Neural progenitor cell (in vitro differentiated cells): ENCODE data around the gene BEGAIN. TPM values are rescaled to one million over a fixed set of nuclear protein-coding genes. Genes with fewer than 3 reads are reported as not detected.
A peak's percentile ranks its signal among the peaks of the same experiment; 100 is the strongest.

ENCODE experiments used
- DNase-seq: peaks from one replicate; pipeline ENCODE4 v3.0.0-alpha.2; 2016; ENCODE audit warnings: low spot score
- H2AFZ ChIP-seq: fragments of 200-600 bp; sonication (generic); replicated peaks from 2 replicates; pipeline ENCODE4 v1.6.1; 2016; ENCODE audit warnings: antibody characterized with exemption
- H3F3A ChIP-seq: fragments of 200-600 bp; sonication (generic); 2 replicates; pipeline ENCODE4 v1.6.1; 2016; ENCODE audit warnings: antibody characterized with exemption, low read depth
- H3K27ac ChIP-seq: fragments of 200-600 bp; sonication (generic); 2 replicates; pipeline ENCODE4 v1.5.1; 2016; ENCODE audit warnings: mild to moderate bottlenecking
- H3K27me3 ChIP-seq: fragments of 200-600 bp; sonication (generic); 2 replicates; pipeline ENCODE4 v1.6.1; 2016; ENCODE audit warnings: mild to moderate bottlenecking, moderate library complexity
- H3K36me3 ChIP-seq: fragments of 200-600 bp; sonication (generic); 2 replicates; pipeline ENCODE4 v1.5.1; 2016
- H3K4me1 ChIP-seq: fragments of 200-600 bp; sonication (generic); 2 replicates; pipeline ENCODE4 v1.6.1; 2016; ENCODE audit warnings: mixed run types
- H3K4me2 ChIP-seq: fragments of 200-600 bp; sonication (generic); 2 replicates; pipeline ENCODE4 v1.6.1; 2016
- H3K4me3 ChIP-seq: fragments of 200-600 bp; sonication (generic); 2 replicates; pipeline ENCODE4 v1.5.1; 2016
- H3K79me2 ChIP-seq: fragments of 200-600 bp; sonication (generic); 2 replicates; pipeline ENCODE4 v1.6.1; 2016; ENCODE audit warnings: low read depth
- H3K9ac ChIP-seq: fragments of 200-600 bp; sonication (generic); 2 replicates; pipeline ENCODE4 v1.6.1; 2016
- H3K9me3 ChIP-seq: fragments of 200-600 bp; sonication (generic); 2 replicates; pipeline ENCODE4 v1.5.1; 2016; ENCODE audit warnings: low read depth
- H4K20me1 ChIP-seq: fragments of 200-600 bp; sonication (generic); 2 replicates; pipeline ENCODE4 v1.6.1; 2016; ENCODE audit warnings: low read depth
- H3K27ac Mint-ChIP-seq: 3 replicates; pipeline ENCODE4 v1.8.0; 2021; ENCODE audit warnings: mixed read lengths
- H3K27me3 Mint-ChIP-seq: 2 replicates; pipeline ENCODE4 v1.8.0; 2022; ENCODE audit warnings: low read depth, mild to moderate bottlenecking, inconsistent platforms, moderate library complexity, mixed read lengths; ENCODE audit not compliant: insufficient read depth
- H3K36me3 Mint-ChIP-seq: 3 replicates; pipeline ENCODE4 v1.8.0; 2021; ENCODE audit warnings: mixed read lengths
- H3K4me1 Mint-ChIP-seq: 3 replicates; pipeline ENCODE4 v1.8.0; 2021; ENCODE audit warnings: mixed read lengths
- H3K4me3 Mint-ChIP-seq: 3 replicates; pipeline ENCODE4 v1.8.0; 2021; ENCODE audit warnings: mild to moderate bottlenecking, moderate library complexity, mixed read lengths
- H3K9me3 Mint-ChIP-seq: 3 replicates; pipeline ENCODE4 v1.8.0; 2020; ENCODE audit warnings: mixed read lengths
- EZH2 ChIP-seq: fragments of 200-600 bp; sonication (generic); IDR thresholded peaks from 2 replicates; pipeline ENCODE4 v1.6.1; 2017; ENCODE audit warnings: antibody characterized with exemption, mild to moderate bottlenecking, moderate library complexity
- EZH2phosphoT487 ChIP-seq: fragments of 200-600 bp; sonication (generic); IDR thresholded peaks from 2 replicates; pipeline ENCODE4 v1.6.1; 2017; ENCODE audit warnings: antibody characterized with exemption
- total RNA-seq: library from RNA; depleted of rRNA; stranded (reverse); fragments of >200 nt; gene quantifications from 2 replicates; pipeline ENCODE4 v1.2.3, GENCODE V29; 2015; ENCODE audit warnings: low replicate concordance
- TF ChIP-seq, protein P1 (sequence below): fragments of 200-600 bp; sonication (generic); IDR thresholded peaks from 2 replicates; pipeline ENCODE4 v1.5.1; 2017; ENCODE audit warnings: antibody characterized with exemption, mild to moderate bottlenecking

BEGAIN gene
- total RNA-seq, 1 donor from 2014 or later = 4.0 TPM

DNA sequence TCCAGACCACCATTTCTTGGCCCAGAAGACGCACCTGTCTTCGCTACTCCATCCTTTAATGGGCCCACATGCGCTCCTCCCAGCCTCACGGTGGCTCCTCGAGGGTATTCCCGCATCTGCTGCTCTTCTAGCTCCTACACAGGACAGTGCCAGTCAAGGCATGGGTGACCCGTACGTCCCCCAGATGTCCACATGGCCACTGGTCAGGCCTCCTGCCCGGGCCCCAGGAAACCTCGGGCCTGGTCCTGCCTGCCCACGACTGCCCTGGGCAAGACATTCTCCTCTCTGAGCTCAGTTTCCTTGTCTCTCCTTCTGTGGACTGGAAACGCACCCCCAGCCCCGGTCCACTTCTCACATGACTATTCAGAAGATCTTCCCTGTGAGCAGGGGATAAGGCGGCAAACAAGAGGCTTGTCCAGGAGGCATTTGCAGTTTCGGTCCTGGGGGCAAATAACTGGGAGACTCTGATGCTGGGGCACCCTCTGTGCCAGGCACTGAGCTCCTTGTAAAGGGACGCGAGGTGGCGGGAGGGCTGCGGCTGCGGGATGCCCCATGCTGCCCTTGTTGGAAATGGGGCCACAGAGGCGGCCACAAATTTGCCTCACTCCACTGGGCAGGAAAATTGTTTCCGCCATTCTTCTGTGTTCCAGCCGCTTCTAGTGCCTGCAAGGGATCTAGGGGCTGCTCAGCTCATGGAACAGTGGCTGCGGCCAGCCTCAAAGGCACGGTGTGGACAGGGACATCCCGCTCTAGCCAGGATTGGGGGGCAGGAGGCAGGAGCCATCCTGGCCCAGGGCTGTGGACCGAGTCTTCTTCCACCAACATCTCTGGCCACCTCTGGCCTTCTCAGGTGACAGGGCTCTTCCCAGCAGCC lies 6.8 kb upstream of the BEGAIN start:
- peaks cover 5% of the 10 kb centered on the region for H3K27me3 ChIP-seq
- H3F3A ChIP-seq = no peaks in the 10 kb centered on the region
- no peaks in the 10 kb centered on the region for H3K79me2 ChIP-seq
- no peak for DNase-seq
- H3K36me3 ChIP-seq = no peaks in the 10 kb centered on the region
- no peak overlapping the region for H3K9ac ChIP-seq
- Mint-ChIP-seq H3K4me1 (peaks cover 10% of the 10 kb centered on the region), H3K4me3 (no peak overlapping the region), H3K27me3 (peaks cover 5% of the 10 kb centered on the region), H3K9me3 (no peaks in the 10 kb centered on the region), H3K36me3 (no peaks in the 10 kb centered on the region), H3K27ac (peak overlapping the region; percentile 29)
- TF ChIP-seq, protein P1, sequence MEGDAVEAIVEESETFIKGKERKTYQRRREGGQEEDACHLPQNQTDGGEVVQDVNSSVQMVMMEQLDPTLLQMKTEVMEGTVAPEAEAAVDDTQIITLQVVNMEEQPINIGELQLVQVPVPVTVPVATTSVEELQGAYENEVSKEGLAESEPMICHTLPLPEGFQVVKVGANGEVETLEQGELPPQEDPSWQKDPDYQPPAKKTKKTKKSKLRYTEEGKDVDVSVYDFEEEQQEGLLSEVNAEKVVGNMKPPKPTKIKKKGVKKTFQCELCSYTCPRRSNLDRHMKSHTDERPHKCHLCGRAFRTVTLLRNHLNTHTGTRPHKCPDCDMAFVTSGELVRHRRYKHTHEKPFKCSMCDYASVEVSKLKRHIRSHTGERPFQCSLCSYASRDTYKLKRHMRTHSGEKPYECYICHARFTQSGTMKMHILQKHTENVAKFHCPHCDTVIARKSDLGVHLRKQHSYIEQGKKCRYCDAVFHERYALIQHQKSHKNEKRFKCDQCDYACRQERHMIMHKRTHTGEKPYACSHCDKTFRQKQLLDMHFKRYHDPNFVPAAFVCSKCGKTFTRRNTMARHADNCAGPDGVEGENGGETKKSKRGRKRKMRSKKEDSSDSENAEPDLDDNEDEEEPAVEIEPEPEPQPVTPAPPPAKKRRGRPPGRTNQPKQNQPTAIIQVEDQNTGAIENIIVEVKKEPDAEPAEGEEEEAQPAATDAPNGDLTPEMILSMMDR = no peak
- no peak for TF ChIP-seq EZH2
- no peak for TF ChIP-seq EZH2phosphoT487
- no peak overlapping the region for H3K27ac ChIP-seq
- no peak overlapping the region for H3K4me3 ChIP-seq
- H2AFZ ChIP-seq = no peak overlapping the region
- H4K20me1 ChIP-seq = no peaks in the 10 kb centered on the region
- no peaks in the 10 kb centered on the region for H3K9me3 ChIP-seq
- peaks cover 5% of the 10 kb centered on the region for H3K4me1 ChIP-seq
- H3K4me2 ChIP-seq = no peak overlapping the region

DNA sequence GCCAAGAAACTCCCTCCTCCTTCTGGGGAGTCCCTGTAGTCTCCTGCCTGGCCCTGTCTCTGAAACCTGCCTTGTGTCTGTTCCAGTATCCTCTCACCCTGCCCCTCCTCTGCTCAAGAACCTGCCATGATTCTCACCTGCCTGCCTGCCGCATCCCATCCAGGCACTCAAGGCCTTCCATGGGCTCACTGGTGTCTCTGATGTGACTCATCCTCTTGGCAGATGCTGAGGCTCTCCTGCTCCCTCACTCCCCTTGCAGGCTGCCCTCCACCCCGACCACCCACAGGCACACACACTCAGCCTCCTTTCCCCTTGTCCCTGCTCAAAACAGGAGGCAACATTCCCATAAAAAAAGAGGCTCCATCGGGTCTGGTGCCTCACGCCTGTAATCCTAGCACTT lies 5.8 kb upstream of the BEGAIN start:
- Histone ChIP-seq H3F3A (peaks cover 8% of the 10 kb centered on the region), H3K4me1 (peaks cover 8% of the 10 kb centered on the region), H3K27ac (no peak overlapping the region), H3K9me3 (no peaks in the 10 kb centered on the region), H3K36me3 (no peaks in the 10 kb centered on the region), H4K20me1 (no peaks in the 10 kb centered on the region), H2AFZ (no peak overlapping the region), H3K79me2 (no peaks in the 10 kb centered on the region), H3K4me2 (no peak overlapping the region), H3K4me3 (no peak overlapping the region), H3K9ac (no peak overlapping the region), H3K27me3 (peaks cover 11% of the 10 kb centered on the region)
- H3K27me3 Mint-ChIP-seq = peaks cover 11% of the 10 kb centered on the region
- H3K27ac Mint-ChIP-seq = no peak overlapping the region
- no peaks in the 10 kb centered on the region for H3K36me3 Mint-ChIP-seq
- no peak overlapping the region for H3K4me3 Mint-ChIP-seq
- no peak for DNase-seq
- peaks cover 10% of the 10 kb centered on the region for H3K4me1 Mint-ChIP-seq
- no peaks in the 10 kb centered on the region for H3K9me3 Mint-ChIP-seq
- TF ChIP-seq, protein P1 = no peak
- TF ChIP-seq EZH2phosphoT487 (no peak), EZH2 (no peak)

DNA sequence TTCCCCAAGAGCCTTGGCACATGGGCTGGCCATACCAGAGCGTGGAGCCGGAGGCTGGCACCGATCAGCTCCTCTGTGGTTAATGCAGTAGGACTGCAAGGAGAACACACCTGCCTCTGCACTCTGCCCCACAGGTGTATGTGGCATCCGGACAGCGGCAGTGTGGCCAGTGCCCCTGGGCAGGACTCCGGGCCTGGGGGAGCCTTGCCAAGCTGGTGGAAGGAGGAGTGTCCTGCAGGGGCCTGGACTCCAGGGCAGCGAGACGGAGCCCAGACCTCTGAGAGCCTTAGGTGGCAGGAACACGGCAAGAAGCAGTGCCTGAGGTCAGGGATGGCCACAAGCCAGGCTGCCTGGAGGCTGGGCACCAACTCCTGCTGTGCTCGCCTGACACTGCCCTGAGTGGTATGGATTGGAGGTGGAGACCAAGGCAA lies 5.3 kb upstream of the BEGAIN start:
- Mint-ChIP-seq H3K36me3 (no peaks in the 10 kb centered on the region), H3K4me1 (peaks cover 10% of the 10 kb centered on the region), H3K4me3 (no peak overlapping the region), H3K27me3 (peaks cover 16% of the 10 kb centered on the region), H3K9me3 (no peaks in the 10 kb centered on the region), H3K27ac (no peak overlapping the region)
- peaks cover 12% of the 10 kb centered on the region for H3F3A ChIP-seq
- H4K20me1 ChIP-seq = no peaks in the 10 kb centered on the region
- no peak for TF ChIP-seq EZH2
- no peak for TF ChIP-seq EZH2phosphoT487
- TF ChIP-seq, protein P1 = no peak
- no peaks in the 10 kb centered on the region for H3K36me3 ChIP-seq
- H3K9ac ChIP-seq = no peak overlapping the region
- no peaks in the 10 kb centered on the region for H3K79me2 ChIP-seq
- peaks cover 10% of the 10 kb centered on the region for H3K4me1 ChIP-seq
- no peak overlapping the region for H3K4me3 ChIP-seq
- DNase-seq = no peak
- H3K27me3 ChIP-seq = peaks cover 16% of the 10 kb centered on the region
- H3K9me3 ChIP-seq = no peaks in the 10 kb centered on the region
- no peak overlapping the region for H2AFZ ChIP-seq
- H3K27ac ChIP-seq = no peak overlapping the region
- H3K4me2 ChIP-seq = no peak overlapping the region
